NK-92 (cell line): ENCODE results near the gene UGT8.
"Not testable (repeated sequence)": the region's sequence is repeated elsewhere in the genome, so short reads cannot be mapped to it uniquely, and the experiment has no call there.

Experiments
- DNase-seq: peaks from one replicate; lab custom pipeline; 2025; ENCODE audit not compliant: unreplicated experiment; lab: John Stamatoyannopoulos, UW

UGT8 gene

DNA sequence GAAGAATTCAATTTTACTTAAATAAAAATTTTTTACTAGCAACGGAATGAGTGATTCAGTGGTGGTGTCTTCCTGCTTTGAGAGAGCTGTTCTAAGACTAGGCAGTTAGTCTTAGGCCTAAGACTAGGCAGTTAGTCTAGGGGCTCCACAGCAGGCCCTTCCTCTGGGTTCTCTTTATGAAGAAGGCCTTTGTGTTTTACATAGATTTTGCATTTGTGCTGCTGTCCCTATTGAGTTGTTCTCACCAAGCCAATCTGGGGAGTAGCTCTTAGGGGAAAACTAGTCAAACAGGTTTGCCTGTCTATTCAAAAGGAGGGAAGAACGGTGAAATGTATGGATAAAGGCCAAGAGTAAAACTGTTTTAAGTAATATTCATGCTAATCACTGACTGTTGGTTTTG, 7.6 kb downstream of the UGT8 start:
- DNase-seq: no peak

DNA sequence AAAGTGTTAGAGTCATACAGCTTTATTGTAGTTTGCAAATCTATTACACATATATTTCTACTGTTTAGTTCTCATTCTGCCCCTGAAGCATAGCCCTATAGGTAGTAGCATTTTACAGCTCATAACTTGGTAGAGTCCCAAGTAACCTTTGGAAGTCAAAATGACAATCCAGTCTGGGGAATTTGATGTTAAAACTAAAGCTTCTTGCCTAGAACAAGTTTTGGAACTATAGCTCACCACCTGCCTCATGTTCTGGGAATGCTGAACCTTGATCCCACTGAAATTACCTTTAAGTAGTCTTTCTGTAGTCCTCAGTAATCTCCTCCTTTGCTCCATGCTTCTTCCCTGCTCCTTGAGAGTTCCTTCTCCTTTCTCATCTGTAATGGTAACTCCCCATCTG, 8.4 kb downstream of the UGT8 start:
- no peak for DNase-seq

DNA sequence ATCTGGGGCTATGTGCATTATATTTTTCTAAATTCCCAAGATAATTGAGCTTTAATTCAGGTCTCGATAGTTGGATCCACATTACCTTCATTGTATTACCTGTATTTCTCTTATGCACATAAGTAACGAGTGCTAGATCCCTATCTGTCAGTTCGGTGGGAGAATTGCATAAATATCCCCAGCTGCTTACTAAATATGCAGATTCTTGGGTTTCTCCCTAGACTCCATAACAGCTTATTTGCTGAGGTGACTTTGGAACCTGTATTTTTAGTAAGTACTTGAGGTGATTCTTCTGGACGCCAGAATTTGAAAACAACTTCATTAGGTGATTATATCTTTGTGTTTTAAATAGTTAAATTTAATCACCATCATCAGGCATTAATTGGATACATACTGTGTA, 15.0 kb downstream of the UGT8 start:
- DNase-seq: no peak

DNA sequence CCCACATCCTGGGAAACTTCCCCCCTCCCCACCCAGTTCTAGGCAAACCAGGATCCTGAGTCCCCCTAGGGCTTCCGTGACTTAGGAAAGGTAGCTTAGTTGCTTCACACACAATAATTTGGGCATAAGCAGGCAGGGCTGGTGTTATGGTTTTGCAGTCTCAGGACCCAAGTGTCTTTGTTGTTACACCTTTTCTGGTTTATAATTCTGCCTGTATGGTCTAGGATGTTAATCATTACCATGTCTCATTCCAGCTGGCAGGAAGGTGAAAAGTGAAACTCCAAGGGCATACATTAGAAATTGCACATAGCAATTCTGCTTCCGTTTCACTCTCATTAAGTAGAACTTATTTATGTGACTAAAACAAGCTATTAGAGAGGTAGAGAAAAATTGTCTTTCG, 16.8 kb downstream of the UGT8 start:
- DNase-seq: no peak

DNA sequence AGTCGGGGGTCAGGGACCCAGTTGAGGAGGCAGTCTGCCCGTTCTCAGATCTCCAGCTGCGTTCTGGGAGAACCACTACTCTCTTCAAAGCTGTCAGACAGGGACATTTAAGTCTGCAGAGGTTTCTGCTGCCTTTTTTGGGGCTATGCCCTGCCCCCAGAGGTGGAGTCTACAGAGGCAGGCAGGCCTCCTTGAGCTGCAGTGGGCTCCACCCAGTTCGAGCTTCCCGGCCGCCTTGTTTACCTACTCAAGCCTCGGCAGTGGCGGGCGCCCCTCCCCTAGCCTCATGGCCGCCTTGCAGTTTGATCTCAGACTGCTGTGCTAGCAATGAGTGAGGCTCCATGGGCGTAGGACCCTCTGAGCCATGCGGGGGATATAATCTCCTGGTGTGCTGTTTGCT, 17.4 kb downstream of the UGT8 start:
- DNase-seq: not testable (repeated sequence)

DNA sequence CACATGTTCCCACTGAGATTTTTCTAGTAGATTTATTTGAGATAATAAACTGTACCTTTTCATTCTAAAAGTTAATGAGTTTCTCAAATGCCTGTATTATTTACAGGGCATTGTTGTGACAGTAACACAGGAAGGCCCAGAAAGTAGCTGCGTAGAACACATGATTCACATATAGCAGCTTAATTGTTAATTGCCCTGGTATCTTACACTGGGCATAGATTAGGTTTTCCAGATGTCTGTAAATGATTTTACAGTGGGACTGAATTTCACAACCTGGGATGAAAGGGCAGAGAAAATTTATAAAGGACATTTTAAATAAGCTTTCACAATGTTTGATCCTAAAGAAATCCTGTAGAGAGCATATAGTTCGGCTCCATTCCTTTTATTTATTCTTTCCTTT, 27.6 kb downstream of the UGT8 start:
- no peak for DNase-seq

DNA sequence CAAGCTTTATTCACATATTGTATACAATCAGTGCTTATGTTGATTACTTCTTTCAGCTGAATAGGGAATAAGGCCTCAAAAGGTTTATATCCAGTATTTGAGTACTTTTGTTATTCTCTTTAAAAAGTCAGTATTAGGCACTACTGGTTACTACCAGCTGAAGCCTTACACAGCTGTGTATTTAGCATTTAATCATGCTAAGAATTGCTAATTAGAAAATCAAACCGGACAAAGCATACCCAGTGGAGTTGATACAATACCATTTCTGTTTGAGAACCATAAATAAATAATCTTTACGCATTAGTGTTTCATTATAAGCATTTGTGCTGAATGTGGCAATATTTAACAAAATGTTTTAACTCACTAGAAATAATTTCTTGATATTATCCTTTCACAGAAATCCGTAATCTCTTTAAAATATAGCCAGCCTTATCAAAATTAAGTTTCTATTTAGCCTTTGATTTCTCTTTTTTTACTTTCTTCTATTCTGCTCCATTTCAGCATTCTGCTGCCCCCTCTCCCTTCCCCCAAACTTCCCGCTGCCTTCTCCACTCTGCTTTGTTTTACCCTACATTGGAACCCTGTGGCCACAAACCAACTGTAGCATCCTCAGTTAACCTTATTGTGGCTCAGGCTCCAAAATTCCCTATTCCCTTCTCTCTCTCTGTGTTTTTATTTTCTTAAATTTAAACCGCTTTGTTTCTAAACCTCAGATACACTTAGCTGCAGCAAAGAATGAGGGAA, 37.8 kb downstream of the UGT8 start:
- DNase-seq: no peak

DNA sequence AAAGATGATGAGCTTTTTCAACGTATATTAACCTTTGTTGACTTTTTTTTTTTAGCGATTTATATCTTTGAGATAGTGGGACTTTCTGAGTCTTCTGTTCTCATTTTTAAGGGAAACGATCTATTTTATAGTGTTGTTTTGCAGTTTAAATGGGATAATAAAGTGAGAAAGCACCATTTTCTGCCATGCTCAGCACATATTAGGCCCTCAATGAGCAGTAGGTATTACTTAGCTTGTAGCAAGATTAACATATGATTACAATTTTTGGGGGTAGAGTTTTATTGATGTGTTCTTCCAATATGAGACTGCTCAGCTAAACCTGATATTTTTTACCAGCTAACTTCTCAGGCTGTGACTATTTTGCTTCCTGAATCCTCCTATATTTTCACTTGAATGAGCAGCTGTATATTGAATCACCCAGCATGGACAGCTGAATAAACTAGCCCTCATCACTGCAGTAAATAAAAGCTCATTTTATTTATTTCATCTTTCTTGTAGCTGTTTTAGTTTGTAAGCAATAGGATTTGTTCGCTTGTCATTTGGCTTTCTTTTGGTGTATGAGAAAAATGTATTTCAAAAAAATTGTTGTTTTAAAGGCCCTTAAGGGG, 43.7 kb downstream of the UGT8 start:
- DNase-seq: no peak

DNA sequence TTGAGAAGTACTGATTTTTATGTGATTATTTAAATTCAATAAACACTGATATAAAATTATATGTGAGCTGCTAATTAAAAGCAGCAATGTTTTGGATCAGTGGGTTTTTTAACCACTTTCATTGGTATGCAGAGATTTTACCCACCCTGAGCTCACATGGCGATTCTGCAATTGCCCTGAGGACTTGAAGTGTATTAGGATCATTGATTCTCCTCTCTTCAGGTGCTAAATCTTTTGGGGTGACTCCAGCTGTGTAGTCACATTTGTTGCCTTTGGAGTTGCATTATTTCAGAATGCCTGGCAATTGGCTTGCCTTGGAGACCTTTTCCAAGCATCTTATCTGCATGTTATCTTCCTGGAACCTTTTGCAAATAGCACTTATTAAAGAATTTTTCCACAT, 51.3 kb downstream of the UGT8 start:
- DNase-seq: no peak

DNA sequence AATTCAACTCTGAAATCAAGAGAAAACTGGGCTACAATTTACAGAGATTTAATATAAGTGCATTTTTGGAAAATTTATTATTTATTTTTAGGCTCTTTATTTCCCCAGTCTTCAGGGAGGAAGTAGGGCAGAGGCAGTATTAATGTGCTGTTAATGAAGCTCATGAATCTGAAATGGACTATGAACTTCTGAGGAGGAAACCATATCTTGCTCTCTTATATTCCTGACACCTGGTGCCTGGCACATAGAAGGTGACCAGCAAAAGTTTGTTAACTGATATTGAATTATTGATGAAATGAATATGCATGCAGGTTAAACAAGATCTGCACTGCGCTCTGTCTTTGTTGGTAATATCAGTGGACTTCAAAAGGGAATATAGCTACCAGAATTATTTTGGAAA, 55.1 kb downstream of the UGT8 start:
- DNase-seq: no peak

DNA sequence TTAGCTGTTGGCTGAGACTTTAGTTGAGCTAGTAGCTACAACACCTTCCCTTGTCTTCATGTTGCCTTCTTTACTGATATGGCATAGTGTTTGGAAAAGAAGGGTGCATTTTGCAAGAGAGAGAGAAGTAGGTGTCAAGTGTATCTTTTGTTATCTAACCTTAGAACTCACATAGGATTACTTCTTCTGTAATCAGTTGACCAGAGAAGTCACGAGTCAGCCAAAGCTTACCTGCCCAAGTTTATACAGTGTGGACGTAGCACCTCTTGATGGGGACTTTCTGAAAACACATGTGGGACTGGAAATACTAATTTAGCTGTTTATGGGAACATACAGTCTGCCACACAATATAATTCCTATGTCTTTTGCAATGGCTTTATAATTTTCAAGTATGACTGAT, 56.0 kb downstream of the UGT8 start:
- no peak for DNase-seq

DNA sequence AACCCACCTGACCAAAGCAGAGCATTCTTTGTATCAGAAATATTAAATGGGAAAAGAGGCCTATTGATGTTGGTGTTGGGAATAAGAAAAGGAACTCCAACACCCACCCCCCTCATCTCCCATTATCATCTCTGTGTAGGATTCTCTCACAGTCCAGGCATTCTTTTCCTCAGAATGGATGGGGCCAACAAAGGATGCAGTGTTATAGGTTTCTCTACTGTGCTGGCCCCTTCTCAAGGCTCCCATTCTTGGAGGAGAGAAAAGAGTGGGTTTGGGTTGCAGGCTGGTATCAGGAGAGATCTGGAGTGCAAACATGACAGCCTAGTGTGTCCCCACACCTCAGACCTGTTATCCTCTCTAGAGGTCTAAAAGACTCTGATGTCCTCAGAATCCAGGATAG, 59.6 kb downstream of the UGT8 start:
- no peak for DNase-seq

DNA sequence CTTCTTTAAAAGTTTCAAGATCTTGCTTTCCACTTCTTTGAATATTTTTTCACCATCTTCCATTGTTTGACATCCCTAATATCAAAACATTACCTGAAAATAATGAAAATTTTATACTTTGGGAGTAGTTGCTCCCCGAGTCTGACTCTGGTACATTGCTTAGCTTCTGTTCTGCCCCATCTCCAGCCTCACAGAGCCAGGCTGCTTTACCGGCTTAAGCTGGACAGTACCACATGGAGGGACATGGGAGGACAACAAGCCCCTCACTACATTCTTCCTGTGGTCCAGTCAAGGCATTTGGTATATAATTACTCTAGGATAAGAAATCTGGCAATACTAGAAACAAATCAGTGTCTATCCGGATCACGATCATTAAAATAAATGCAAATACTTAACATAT, 60.2 kb downstream of the UGT8 start:
- DNase-seq: no peak

DNA sequence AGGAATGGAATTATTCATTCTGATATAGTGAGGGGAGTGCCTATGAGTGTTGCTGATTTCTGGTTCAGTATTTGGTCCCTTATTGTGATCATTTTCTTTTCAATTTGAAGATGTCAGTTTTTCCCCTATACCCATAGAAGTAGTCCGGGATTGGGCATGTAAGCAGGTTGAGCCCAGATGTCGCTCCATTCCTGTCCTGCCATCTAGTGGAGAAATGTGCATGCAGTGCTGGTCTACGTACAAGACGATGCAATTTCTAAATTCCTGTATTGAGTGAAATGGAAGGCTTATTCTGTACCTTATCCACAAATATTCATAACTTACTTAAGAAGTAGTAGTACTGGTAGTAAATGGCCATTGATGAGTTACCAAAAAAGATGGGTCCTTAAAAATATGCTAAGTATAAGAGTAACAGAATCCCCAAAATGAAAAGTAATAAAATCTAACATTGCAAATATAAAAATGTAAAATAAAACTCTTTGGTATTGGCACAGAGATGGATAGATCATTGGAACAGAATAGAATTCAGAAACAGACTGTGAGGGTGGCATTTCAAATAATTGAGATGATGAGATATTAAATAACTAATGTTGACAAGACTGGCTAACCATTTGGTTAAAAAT, 60.9 kb downstream of the UGT8 start:
- DNase-seq: no peak

DNA sequence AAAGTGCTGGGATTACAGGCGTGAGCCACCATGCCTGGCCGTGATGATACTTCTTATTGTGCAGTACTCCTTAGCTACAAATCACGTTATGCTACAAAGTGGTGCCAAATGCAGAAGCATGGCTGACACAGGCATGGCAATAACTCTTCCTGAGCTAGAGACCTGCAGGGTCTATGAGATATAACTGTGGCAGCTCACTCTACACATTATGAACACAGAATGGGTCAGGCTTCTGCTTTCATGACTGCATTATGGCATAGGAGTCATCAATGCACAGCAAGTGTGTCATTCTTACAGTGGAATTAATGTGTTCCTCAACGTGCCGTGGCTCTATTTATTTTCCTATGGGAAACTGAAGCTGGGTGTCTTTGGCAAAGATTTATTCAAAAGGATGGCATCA, 64.5 kb downstream of the UGT8 start:
- no peak for DNase-seq

DNA sequence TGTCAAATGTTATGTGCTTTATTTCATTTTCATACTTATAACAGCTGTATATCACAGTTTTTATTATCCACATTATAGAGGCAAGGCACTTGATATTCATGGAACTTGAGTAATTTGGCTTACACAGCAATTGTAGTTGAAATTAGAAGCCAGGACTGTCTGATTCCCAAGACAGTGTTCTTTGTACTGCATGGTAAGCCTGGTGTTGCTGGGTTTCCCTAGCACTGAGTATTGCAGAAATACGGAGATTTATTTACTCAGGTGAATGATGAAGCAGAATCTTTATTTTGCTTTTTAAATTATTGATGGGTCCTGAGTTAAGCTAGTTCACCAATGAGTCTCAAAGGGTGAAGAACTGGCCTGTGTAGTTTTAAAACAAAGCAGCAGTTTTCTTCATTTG, 70.0 kb downstream of the UGT8 start:
- no peak for DNase-seq

DNA sequence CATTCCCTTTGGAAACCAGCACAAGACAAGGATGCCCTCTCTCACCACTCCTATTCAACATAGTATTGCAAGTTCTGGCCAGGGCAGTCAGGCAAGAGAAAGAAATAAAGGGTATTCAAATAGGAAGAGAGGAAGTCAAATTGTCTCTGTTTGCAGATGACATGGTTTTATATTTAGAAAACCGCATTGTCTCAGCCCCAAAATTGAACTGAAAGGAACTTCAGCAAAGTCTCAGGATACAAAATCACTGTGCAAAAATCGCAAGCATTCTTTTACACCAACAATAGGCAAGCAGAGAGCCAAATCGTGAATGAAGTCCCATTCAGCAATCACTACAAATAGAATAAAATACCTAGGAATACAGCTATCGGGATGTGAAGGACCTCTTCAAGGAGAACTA, 72.1 kb downstream of the UGT8 start:
- DNase-seq: not testable (repeated sequence)

DNA sequence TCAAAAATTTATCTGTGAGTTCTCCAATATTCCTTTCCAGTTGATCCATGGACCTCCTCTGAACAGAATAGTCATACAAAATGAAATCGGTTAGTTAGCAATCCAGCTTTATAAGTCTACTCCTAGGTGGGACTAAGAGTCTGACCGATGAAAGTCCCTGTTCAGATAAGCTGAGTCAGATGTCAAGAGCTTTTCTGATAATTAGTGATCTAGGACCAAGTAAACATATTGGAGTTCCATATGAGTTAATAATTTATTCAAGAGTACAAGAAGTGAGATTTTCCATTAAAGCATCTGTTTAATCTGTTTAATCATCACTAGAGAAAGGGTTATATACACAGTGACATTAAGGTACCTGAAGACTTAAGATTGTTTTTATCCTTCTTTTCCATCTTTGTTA, 74.7 kb downstream of the UGT8 start:
- no peak for DNase-seq

DNA sequence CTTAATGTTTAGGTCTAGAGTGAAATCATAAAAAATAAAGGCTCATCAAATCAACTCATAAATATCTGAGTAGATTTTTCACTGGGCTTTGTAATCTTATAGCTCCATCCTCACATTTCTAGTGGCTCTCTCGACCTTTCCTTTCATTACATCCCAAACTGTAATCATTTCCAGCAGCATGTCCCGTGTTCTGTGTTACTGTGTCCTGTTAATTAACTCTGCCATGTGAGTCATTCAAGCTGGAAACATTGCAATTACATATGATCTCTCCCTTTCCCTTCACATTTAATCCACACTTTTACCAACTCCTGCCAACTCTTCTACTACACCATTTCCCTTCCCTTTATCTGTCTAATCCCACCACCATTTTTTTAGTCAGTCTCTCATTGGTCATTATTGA, 75.5 kb downstream of the UGT8 start:
- no peak for DNase-seq

DNA sequence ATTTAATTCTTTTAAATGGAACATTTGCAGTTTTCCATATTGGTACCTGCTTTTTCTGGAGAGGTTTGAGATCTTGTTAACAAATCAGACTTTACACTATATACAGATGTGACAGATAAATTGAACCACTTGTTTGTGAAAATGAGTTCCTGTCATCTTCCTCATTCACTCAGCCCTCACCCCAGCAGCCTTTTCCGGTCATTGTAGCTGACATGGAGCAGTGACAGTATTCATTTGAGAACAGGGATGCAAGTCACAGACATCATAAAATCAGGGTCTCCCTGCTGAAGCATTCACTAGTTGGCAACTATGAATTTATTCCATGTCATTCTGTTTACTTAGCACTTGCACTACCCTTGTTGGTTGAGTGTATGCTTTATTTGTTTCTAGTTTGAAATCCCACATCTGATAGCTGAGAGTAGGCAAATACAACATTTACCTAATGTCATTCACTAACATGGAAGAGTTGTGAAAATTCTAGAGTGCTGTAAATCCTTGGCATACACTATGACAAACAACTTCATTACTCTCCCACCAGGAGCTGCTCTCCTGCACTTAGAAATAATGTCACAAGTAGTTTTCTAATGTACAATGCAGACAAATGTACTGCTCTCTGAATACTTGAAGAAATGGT, 78.9 kb downstream of the UGT8 start:
- DNase-seq: no peak

DNA sequence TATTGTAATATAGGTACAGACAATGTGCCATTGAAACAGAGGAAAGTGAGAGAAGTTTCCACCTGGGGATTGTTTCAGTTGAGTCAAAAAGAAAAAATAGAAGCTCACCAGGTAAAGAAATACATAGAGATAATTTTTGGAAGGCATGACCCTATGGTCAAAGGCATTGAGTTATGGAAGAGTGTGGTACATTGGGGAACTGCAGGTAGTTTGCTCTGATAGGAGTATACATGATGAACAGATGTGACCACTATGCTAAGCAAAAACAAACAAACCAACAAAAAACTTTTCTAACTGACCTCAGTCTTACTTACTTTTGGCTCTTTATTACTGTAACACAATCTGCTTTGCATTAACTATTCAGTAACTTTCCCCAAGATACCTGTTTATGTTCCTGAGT, 85.9 kb downstream of the UGT8 start:
- DNase-seq: no peak

DNA sequence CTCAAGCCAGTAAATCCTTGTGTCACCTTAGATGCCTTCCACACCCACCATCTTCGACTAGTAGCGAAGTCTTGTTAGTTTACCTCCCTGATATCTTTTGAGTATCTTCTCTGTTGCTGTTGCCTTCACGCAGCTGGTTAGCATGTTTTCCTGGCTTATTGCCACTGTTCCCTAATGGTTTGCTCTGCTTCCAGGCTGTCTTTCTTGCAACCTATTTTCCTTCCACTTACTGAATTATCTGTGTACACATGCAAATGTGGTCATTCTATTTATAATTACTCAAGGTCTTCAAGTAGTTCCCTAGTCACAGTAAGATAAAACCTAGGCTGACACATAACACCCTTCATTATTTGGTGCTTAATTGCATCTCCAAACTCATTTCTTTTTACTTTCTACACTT, 89.5 kb downstream of the UGT8 start:
- DNase-seq: no peak
